RPMI8226 (cell line): Measurements from ENCODE around the gene TBL3.
"Not testable (repeated sequence)": the region's sequence is repeated elsewhere in the genome, so short reads cannot be mapped to it uniquely, and the experiment has no call there.

Experiments used
- DNase-seq: peaks from one replicate; pipeline ENCODE4 v3.0.0-alpha.2; 2015

TBL3 gene

DNA sequence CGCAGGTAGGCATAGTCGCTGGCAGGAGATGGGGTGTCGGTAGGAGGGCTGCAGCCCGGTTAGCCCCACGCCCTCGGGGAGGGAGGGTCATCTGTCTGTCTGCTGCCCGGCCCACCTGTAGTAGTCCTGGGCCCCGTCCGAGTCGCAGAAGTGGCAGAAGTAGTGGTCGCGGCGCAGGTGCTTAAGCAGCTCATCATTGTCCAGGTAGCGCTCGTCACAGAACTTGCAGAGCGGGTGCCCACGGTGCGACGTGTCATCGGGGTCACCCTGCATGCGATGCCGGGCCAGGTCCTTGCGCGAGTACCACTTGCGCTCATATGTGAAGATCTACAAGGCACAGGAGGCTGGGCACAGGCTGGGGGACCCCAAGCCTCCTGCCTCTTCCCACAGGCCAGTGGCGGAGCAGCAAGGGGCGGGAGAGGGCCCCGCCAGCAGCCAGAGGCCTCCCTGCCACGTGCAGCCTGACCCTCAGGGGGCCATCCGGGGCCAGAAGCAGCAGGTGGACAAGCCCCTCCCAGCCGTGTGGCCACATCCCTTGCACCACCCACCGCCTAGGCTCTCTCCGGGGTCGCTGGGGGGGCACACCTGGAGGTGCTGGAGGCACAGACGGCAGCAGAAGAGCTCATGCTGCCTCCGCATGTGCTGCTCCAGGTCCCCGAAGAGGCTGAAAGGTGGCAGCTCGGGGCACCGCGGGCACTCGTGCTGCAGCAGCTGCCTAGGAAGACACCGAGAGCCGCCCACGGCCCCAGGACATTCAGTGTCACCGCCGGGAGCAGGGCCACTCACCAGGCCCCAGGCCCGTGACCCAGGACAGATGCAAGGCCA lies 30.8 kb downstream of the TBL3 start:
- no peak for DNase-seq

DNA sequence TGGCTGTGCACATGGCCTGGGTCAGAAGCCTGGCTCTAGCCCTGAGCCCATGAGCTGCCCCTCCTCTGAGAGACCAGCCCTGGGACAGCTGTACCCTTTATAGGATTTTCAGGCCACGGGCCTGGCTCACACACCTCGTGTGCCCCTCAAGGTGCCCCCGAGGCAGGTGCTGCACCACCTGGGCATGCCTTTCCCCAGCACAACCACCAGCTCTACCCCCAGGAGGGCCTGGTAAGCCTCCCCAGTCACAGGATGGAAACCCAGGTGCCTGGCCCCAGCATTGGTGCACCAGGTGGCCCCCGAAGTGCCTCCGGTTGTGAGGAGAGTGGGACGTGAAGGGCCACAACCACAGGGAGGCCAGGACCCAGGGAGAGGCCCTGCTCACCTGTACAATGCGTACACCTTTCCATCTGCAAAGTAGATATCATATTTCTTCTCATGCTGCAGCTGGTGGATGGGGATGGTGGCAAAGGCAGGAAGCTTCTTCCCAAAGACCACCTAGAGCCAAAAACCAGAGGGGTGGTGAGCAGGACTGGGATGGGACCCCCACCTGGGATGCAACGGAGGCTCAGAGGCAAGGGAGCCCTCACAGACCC lies 31.5 kb downstream of the TBL3 start:
- DNase-seq: no peak

DNA sequence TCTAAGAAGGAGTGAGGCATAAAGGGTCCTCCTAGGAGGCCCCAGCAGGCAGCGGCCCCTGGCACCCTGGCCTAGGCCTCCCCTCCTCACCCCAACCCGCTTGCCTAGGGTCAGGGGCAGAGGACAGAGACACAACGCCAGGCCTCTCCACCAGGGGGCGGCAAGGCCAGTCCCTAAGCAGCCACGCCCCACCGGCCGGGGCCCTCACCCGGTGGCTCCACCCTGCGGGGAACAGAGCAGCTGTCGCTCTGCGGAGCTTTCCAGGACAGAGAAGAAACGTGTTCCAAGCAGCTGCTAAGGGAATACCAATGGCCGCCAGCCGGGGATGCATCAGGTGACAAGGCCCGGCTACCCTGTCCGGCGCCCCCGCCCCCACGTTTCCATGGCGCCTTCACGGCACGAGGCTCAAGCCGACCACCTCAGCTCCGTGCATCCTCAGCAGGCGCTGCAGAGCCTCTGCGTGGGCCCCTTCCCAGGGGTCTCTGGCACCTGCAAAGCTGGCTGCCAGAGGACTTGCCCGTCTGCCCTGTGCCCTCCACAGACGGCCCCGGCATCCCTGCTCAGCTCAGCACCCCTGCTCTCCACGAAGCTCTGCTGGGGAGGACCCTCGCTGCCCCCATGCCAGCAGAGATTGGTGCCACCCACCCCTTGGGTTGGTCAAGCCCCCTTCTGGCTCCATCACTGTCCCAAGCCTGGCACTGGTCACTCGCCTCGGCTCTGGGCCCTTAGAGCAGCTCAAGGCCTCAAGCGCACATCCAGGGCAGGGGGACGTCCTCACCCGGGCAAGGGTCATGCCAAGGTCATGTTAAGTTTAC lies 32.2 kb downstream of the TBL3 start:
- peak; percentile 95 for DNase-seq

DNA sequence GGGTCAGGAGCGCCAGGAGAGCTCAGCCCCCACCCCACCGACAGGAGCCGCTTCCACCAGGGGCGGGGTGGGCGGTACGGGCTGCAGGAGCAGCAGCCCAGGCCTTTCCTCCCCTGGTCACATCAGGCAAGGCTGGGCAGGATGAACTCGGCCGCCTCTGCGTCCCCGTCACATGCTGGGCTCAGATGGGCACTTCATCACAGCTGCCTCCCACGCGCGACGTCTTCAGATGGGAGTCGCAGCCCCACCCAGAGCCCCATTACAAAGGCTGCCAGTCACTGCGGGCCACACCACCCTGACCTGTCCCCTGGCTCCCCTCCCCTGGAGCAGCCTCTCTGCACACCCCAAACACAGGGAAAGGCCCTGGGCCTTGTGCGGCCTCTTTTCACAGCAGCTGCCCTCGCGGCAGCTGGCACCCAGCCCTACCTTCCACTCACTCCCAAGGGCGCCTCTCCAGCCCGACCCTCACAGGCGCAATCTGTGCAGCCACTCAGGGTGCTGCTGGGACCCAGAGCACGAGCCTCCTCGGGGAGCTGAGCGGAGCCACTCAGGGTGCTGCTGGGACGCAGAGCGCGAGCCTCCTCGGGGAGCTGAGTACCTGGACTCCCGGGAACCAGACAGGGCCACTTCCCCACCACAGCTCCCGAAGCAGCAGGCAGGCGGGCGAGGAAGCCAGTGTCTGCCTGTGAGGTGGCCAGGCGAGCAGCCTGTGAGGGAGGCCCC lies 33.1 kb downstream of the TBL3 start:
- DNase-seq: no peak

DNA sequence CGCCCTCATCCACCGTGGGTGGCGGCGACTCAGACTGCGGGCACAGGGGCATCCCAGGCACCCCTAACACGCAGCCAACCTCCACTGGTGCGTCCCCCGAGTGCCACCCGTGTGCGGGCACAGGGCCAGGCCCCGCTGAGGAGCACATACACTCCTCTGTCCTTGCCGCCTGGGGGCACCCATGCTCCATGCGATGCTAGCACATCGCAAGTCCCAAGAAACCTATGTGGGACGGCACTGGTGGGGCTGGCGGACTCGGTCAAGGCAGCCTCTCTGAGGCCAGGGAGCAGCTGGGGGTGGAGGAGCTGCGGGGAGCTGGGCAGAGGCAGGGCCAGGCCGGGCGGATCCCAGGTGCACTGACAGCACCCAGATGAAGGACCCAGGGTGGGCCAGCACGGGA lies 33.8 kb downstream of the TBL3 start:
- no peak for DNase-seq

DNA sequence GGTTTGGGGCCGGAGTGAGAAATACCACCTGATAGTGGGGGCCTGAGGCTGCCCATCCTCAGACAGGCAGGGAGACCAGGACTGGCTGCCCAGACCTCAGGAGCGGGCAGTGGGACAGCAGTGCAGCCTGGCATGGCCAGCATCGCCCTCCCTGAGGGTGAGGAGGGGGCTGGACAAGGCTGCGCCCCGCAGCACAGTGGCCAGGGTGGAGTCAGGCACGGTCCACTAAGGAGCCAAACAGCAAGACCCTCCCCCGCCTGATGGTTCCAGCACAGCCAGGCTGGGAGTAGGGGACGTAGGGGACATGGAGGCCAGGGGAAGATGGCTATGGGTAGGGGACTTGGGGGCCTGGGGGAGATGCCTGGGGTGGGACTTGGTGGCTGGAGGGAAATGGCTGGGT lies 34.5 kb downstream of the TBL3 start:
- DNase-seq: no peak

DNA sequence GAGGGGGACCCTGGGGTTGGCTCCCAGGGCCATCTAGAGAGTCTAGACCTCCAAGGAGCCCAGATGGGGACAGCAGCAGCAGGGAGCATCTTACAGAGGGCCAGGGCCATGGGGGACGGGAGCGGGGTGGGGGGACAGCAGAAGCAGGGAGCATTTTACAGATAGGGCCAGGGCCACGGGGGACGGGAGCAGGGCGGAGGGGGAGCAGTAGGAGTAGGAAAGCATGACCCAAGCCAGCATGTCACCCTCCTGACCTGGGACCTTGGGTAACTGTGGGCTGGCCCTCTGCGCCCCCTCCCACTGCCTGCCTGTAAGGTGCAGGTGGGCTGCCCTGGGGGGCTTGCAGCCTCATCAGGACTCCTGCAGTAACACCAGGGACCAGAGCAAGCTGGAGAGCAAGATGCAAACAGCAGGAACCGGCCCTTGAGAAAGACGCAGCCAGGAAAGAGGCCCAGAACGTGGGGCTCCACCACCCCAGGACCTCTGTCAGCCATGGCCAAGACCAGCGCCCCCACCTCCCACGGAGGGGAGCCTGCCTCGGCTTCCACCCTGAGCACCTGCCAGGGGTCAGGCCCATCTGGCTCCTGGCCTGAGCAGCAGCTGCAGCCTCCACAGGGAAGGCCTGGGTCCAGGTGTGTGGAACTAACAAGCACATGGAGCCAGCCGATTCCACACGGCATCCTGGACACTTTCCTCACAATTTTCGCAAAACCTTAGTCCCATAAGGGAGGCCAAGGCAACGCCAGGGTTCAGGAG lies 35.4 kb downstream of the TBL3 start:
- no peak for DNase-seq

DNA sequence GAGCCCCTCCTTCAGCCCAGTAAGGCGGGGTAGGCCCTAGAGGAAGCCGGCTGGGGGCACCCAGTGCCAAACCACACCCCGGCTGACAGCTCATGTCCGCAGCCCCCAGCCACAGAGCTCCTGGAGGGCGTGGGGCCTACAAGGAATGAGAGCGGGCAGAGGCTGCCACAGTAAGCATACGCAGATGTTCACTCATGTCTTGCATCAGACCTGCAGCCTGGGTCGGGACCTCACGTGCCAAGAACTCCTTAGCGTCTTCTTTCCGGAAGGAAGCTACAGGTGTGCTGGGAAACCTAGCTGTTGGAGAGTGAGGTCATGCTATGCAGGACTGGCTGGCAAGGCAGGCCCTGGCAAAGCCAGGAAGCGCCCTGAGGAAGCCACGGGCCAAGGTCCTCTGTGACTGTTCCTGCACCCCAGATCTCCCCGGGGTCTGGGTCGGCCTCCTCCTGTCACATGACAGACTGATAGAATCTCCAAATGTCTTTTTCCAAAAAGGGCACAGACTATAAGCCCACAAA lies 36.2 kb downstream of the TBL3 start:
- peak; percentile 74 for DNase-seq

DNA sequence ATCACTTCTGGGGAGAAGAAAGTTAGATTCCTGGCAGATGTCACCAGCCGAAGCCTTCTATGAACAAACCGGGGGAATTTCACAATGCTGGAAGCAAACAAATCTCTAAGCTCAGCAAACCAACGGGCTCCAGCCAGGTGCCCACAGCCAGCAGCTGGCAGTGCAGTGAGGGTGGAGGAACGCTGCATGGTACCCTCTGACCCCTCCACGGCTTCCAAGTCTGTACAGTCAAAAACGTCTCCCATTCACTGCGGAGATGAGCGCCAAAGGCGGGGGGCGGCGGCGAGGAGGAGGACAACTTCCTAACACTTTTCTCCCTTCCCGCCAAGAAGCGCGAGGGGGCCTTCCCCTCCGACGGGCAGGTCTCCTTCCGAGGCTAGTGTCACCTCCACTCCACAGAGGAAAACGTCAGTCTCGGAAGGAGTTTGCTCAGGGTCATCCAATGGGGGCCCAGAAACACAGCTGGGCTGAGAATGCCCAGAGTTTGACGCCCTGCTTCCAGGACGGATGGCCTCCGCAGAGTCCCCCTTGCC lies 36.8 kb downstream of the TBL3 start:
- peak; percentile 74 for DNase-seq

DNA sequence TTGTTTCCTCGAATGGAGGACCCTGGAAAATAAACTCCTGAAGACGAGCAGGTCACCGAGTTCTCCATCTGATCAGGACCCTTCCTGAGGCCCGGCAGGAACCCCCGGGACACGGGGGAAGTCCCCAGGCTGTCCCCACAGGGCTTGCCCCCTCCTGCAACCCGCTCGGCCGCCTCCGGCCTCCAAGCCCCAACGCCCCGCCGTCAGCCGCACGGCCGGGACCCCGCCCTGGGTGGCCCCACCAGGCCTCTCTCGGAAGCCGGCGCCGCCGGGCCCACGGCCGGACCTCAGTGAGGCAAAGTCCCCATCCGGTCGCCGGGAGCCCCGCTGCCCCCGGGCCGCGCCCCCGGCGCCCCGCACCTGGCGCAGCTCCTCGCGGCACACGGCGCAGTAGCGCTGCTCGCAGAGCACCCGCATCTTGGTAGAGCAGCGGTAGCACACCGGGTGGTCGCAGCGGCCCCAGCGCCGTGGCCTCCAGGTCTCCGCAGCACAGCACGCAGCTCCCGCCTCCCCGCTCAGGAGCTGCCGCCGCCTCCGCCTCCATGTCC lies 37.4 kb downstream of the TBL3 start:
- peak; percentile 48 for DNase-seq

DNA sequence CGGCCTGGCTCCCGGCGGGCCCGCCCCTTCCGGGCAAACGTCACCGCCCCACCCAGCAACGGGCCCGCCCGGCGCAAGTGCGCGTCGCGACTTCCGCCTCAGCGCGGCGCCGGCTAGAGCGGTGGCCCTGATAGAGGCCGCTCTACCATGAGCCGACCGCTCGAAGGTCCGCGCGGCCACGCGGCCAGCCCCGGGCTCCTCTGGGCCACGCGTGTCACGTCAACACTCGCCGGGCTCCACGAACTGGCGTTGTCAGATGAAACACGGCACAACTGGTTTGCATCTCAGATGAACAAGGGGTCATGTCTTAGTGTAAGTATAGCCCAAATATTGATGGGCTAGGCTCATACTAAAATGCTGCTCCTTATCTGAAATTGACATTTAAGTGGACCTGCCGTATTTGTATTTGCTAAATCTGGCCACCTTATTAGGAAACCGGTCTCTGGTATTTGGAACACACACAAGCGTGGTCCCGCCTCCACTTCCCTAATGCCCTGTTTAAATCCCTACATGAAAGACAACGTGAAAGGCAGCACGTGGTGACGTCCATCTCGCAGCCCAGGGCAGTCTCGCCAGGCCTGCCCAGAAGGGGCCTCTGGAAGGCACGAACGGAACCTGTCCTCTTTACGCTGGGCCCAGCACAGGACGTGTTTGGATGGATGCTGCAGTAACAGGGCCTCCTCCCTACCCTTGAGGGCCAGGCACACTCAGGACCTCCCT lies 38.1 kb downstream of the TBL3 start, which contains the start of gene ZNF598:
ZNF598 (minus strand) TSS at position 31 of the 720 bp plus-strand sequence.
- peak; percentile 96 for DNase-seq

DNA sequence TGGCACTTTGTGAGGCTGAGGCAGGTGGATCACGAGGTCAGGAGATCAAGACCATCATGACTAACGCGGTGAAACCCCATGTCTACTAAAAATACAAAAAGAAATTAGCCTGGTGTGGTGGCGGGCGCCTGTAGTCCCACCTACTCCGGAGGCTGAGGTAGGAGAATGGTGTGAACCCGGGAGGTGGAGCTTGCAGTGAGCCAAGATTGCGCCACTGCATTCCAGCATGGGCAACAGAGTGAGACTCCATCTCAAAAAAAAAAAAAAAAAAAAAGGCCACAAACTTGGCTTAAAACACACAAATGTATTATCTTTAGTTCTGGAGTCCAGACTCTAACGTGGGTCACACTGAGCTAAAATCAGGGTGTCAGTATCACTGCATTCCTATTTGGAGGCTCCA lies 39.9 kb downstream of the TBL3 start:
- DNase-seq: not testable (repeated sequence)

DNA sequence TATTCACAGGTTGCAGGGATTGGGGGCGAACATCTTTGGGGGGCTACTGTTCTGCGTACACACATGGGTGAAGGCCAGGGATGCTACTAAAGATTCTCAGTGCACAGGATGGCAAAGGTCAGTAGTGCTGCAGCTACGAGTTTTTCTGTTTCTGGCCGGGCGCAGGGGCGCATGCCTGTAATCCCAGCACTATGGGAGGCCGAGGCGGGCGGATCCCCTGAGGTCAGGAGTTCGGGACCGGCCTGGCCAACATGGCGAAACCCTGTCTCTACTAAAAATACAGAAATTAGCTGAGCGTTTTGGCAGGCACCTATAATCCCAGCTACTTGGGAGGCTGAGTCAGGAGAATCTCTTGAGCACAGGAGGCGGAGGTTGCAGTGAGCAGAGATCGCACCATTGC lies 41.7 kb downstream of the TBL3 start:
- no peak for DNase-seq

DNA sequence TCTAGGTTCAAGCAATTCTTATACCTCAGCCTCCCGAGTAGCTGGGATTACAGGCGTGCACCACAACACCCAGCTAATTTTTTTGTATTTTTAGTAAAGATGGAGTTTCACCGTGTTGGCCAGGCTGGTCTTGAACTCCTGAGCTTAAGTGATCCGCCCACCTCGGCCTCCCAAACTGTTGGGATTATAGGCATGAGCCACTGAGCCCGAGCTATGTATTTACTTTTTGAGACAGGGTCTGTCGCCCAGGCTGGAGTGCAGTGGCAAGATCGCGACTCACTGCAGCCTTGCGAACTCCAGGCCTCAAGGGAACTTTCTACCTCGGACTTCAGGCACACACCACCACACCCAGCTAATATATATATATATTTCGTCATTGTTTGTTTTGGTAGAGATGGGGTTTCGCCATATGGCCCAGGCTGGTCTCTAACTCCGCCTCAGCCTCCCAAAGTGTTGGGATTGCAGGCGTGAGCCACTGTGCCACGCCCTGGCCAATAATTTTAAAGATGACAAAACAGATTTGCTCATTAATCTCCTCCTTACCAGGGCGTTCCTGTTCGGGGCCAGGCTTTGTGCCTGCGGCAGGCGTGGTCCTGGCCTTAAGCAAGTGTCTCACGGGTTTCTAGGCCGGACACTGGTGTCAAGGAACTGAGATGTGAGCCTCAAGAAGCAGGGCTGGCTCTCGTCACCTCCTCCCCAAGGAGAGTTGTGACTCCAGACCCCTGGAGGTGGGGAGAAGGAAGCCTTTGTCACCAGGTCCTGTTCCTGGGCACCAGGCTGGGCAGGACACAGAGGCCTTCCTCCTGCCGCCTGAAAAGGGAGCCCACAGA lies 43.5 kb downstream of the TBL3 start:
- no peak for DNase-seq

DNA sequence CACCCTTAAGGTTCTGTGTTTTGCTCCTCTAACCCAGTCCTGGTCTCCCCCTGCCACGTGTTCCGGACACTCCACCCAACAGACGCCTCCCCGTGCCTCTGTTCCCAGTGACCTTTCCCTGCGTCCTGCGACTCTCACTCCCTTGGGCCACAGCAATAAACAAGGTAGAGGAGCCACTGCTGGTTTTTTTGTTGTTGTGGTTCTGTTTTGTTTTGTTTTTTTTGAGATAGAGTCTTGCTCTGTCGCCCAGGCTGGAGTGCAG lies 44.0 kb downstream of the TBL3 start:
- DNase-seq: no peak

DNA sequence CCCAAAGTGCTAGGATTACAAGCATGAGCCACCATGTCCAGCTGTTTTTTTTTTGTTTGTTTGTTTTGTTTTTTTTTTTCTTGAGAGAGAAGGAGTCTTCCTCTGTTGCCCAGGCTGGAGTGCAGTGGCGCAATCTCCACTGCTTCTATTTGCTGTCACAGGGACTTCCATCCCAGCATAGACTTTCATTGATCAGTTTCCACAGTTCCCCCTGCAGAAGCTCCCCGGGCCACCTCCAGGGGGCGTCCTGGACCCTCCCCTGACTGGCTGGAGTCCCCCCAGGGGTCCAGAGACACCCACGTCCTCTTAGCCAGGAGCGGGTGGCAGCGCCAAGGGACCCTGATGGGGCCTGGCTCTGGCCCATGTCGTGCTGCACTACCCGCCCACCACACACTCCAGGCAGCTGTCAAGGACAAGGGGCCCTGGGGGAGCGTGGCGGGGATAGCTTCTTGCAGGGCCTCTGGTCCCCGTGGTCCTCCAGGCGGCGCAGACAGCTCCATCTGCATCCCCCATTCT lies 44.6 kb downstream of the TBL3 start:
- no peak for DNase-seq

DNA sequence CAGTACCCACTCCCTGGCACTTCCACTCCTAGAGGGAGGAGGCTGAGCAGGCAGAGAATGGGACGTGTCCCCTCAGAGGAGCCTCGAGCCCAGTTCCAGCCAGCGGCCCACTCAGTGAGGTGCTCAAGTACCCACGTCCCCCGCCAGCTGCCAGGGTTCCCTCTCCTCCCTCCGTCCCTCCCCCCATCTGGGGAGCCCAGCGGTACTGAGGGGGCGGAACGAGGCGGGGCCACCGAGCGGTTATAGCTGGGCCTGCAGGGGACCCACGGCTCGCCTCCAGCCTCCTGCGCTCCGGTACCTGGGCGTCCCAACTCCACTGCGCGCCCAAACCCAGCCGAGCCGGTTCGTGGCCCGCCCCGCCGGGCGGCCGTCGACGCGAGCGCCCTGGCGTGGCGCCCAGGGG lies 47.7 kb downstream of the TBL3 start, which contains the start of gene NPW:
NPW (plus strand) TSS at position 268 of the 403 bp plus-strand sequence.
- DNase-seq: peak; percentile 66

DNA sequence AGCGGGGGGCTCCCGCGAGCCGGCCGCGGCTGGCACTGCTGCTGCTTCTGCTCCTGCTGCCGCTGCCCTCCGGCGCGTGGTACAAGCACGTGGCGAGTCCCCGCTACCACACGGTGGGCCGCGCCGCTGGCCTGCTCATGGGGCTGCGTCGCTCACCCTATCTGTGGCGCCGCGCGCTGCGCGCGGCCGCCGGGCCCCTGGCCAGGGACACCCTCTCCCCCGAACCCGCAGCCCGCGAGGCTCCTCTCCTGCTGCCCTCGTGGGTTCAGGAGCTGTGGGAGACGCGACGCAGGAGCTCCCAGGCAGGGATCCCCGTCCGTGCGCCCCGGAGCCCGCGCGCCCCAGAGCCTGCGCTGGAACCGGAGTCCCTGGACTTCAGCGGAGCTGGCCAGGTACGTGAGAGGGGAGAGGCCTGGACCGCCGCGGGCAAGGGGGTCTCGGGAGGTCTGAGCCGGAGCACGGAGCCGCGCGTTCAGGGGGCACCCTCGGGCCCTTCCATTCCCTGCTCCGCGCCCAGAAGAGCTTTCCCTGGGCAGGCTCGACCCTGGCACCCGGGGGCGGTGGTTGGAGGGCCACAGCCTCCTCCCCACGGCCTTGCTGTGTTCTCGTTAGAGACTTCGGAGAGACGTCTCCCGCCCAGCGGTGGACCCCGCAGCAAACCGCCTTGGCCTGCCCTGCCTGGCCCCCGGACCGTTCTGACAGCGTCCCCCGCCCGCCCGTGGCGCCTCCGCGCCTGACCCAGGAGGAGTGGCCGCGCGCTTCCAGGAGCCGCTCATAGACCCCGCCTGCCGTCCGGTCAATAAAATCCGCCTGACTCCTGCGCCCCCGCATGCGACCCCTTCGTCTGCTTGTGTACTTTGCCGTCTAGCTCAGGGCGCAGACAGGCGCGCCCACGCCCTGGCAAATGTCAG lies 48.3 kb downstream of the TBL3 start:
- peak; percentile 54 for DNase-seq

DNA sequence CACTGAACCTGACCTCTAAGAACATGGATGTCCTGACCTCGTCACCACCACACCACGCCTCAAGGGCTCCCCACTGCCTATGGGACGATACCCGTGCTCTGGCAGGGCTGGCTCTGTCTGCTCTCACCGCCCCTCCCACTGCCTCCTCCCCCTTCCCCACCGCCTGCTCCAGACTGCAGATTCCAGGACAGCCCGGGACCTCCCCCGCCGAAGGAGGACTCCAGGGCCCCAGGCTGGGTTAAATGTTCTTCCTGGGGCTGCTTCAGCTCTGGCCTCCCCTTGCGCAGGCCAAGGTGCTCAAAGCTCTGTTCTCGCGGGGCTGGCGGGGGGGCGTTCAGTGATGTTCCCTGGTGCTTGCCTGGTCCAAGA lies 50.9 kb downstream of the TBL3 start:
- peak; percentile 53 for DNase-seq
